ENCODE measurements around the gene CLMN. TPM values are rescaled to one million over a fixed set of nuclear protein-coding genes. Genes with fewer than 3 reads are reported as not detected.

Gene CLMN
- total RNA-seq, 1 donor from 2014 or later, result 0.29 TPM

DNA sequence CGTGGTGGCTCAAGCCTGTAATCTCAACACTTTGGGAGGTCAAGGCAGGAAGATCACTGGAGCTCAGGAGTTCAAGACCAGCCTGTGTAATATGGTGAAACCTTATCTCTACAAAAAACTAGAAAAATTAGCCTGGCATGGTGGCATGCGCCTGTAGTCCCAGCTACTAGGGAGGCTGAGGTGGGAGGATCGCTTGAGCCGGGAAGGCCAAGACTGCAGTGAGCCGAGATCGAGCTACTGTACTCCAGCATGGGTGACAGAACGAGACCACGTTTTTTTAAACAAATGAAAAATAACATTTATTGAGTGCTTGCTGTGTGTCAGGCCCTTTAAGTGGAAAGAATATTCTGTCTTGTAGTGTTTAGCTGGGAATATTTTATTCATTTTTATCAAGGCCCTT lies 26.6 kb upstream of the CLMN start:
- intact Hi-C loops (cut with micrococcal nuclease), result no loop called here

- intact Hi-C loops (cut with micrococcal nuclease), result no loop called here
Measured at GRCh38 chr14:95345032-95345431, 25.3 kb upstream of the CLMN start.

- intact Hi-C loops (cut with micrococcal nuclease), result no loop called here
Measured at GRCh38 chr14:95344536-95344935, 24.8 kb upstream of the CLMN start.

DNA sequence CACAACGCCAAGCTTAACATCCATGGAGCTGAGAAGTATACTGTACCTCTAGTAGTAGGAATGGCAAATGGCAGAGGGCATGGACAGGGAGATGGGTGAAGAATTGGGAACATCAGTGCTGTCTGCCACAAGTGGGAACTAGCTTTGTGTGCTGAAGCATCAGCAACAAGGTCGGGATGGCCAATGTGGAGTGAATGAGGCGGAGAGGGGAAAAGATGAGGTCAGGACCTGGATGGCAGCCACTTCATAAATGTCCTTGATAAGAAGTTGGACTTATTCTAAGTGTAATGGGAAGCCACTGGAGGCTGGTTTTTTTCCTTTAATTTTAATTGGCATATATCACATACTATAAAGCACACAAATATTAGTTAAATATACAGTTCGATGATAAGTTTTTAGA lies 21.9 kb upstream of the CLMN start:
- intact Hi-C loops (cut with micrococcal nuclease), result no loop called here

- intact Hi-C loops (cut with micrococcal nuclease), result no loop called here
Measured at GRCh38 chr14:95341115-95341514, 21.4 kb upstream of the CLMN start.

GRCh38 chr14:95340201-95340697 lies 20.5 kb upstream of the CLMN start:
- intact Hi-C loops (cut with micrococcal nuclease), result no loop called here

GRCh38 chr14:95339301-95339865 lies 19.7 kb upstream of the CLMN start:
- intact Hi-C loops (cut with micrococcal nuclease), result no loop called here

DNA sequence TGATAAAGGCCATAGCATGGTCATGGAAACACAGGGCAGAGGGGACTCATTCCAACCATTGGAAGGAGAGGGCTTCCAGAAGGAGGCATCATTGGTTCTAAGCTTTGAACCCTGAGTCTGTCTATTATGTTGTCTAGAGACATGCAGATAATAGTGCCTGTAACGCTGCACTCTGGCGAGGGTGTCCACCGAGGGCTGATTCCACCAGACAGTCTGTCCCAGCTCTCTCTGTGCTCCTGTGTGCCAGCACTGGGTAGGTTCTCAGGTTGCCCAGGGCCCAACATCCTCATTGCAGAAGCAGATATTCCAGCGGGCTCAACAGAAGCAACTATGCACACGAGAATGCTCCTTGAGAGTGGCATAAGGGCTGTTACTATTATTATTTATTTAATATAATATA lies 18.7 kb upstream of the CLMN start:
- intact Hi-C loops (cut with micrococcal nuclease), result no loop called here

GRCh38 chr14:95337041-95337595 lies 17.4 kb upstream of the CLMN start:
- intact Hi-C loops (cut with micrococcal nuclease), result no loop called here

DNA sequence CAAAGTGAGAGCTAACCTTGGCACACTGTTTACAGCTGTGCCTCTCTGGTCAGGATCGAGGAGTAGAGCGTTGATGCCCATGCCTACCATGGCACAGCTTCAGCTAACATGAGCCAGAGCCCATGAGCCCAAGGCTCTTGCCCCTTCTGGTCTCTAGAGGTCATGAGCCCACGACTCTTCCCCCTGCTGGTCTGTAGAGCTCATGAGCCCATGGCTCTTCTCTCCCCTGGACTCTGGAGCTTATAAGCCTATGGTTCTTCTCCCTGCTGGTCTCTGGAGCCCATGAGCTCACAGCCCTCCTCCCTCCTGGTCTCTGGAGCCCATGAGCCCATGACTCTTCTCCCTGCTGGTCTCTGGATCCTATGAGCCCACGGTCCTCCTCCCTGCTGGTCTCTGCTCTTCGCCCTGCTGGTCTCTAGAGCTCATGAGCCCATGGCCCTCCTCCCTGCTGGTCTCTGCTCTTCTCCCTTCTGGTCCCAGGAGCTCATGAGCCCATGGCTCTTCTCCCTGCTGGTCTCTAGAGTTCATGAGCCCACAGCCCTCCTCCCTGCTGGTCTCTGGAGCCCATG lies 16.6 kb upstream of the CLMN start:
- intact Hi-C loops (cut with micrococcal nuclease), result no loop called here

GRCh38 chr14:95335071-95335470 lies 15.4 kb upstream of the CLMN start:
- intact Hi-C loops (cut with micrococcal nuclease), result no loop called here

GRCh38 chr14:95334044-95334443 lies 14.3 kb upstream of the CLMN start:
- intact Hi-C loops (cut with micrococcal nuclease), result no loop called here

- intact Hi-C loops (cut with micrococcal nuclease), result no loop called here
Measured at GRCh38 chr14:95332641-95333040, 12.9 kb upstream of the CLMN start.

GRCh38 chr14:95331708-95332408 lies 12.2 kb upstream of the CLMN start:
- intact Hi-C loops (cut with micrococcal nuclease), result no loop called here

- intact Hi-C loops (cut with micrococcal nuclease), result no loop called here
Measured at GRCh38 chr14:95330591-95331370, 11.1 kb upstream of the CLMN start.

- intact Hi-C loops (cut with micrococcal nuclease), result no loop called here
Measured at GRCh38 chr14:95329941-95330340, 10.2 kb upstream of the CLMN start.

DNA sequence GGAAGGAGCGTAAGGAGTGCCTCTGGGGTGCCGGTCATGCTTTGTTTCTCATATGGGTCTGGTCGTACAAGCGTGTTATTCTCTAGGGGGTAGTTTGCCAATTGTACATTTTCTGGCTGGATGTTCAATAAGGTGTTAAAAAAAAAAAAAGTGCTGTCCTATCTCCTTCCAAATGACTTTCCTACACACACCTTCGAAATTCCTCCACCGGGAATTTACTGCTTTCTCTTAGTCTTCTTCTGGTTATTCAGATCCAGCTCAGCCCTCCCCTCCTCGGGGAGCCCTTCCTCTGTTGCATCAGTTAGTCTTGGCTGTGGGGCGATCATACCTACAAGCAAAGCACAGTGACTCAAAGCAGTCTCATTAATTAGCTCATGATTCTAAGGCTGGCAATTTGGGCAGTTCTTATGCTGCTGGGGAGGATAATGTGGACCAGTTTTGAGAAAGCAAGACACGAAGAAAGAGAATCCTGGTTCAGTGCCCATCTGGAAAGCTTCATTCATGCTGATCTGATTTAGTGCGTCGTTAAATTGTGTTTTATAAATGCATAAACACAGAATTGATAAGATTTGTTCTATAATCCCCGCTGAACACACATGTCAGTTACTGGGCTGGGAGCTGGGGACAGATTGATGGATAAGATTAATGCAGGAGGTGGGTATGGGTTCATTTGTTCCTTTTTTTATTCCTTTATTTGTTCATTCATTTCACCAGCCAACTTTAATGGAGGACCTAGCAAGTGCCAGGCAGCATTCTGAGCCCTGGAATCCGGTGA lies 9.2 kb upstream of the CLMN start:
- intact Hi-C loops (cut with micrococcal nuclease), result no loop called here

- intact Hi-C loops (cut with micrococcal nuclease), result no loop called here
Measured at GRCh38 chr14:95327558-95328374, 8.1 kb upstream of the CLMN start.

DNA sequence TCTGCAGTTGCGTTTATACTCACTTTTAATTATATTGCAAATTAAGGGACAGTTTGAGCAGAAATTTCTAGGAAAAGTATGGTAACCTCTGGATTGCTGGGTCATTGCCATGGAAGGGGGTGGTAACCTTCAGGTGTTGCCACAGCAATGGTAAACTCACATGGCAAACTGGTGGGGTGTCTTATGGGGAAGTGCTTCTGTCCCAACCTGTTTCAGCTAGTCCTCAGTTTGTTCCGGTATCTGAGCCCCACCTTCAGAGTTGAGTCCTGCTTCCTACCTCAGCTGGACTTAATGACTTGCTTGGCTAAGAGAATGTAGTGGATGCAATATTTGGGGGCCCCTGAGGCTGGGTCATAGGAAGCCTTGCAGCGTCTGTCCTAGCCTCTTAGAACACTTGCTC lies 7.3 kb upstream of the CLMN start:
- intact Hi-C loops (cut with micrococcal nuclease), result no loop called here

DNA sequence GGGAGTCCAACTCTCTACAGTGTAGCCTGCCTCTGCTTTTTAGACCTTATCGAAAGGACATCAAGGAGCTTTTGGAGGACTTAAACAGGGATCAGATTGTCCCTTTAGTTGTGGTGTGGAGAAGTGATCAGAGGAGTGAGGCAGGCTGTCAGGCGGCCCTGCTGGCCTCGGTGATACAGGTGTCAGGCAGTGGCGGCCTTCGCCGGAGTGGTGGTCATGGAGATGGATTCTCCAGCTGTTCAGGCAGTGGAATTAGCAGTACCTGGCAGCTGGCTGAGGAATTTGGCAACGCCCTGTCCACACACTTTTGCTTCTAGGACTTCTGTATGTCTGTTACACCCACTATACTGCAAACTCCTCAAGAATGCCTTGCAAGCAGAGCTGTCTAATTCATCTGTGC lies 4.2 kb upstream of the CLMN start:
- intact Hi-C loops (cut with micrococcal nuclease), result no loop called here
